Fibroblast of pulmonary artery (primary cell): ENCODE data around the gene SRL.
A peak's percentile ranks its signal among the peaks of the same experiment; 100 is the strongest.

Experiments
- DNase-seq: peaks from one replicate; pipeline ENCODE4 v3.0.0-alpha.2; 2010; ENCODE audit warnings: low read depth
- H3K4me3 ChIP-seq: replicated peaks from 2 replicates; pipeline ENCODE4 v1.5.1; 2011; ENCODE audit warnings: low read depth, mild to moderate bottlenecking, control low read depth, low read length, moderate library complexity
- TF ChIP-seq, protein P1 (sequence below): IDR thresholded peaks from 2 replicates; pipeline ENCODE4 v1.5.1; 2011; ENCODE audit warnings: mild to moderate bottlenecking, control low read depth, low read length, inconsistent platforms; ENCODE audit errors: missing control alignments

The SRL gene

DNA sequence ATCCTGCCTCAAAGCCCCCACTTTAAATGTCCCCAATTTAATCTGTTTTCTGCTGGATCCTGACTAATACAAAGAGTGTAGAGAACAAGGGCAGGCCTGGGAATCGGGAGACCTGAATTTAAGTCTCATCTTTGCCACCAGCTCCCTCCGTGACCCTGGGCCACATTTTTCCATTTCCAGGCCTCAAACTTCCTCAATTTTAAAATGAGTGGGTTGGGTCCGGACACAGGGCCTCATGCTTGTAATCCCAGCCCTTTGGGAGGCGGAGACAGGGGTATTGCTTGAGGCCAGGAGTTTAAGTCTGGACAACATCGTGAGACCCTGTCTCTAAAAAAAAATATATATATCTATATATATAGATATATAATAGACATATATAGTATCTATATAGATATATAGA, 61.4 kb downstream of the SRL start:
- DNase-seq = no peak
- TF ChIP-seq, protein P1, sequence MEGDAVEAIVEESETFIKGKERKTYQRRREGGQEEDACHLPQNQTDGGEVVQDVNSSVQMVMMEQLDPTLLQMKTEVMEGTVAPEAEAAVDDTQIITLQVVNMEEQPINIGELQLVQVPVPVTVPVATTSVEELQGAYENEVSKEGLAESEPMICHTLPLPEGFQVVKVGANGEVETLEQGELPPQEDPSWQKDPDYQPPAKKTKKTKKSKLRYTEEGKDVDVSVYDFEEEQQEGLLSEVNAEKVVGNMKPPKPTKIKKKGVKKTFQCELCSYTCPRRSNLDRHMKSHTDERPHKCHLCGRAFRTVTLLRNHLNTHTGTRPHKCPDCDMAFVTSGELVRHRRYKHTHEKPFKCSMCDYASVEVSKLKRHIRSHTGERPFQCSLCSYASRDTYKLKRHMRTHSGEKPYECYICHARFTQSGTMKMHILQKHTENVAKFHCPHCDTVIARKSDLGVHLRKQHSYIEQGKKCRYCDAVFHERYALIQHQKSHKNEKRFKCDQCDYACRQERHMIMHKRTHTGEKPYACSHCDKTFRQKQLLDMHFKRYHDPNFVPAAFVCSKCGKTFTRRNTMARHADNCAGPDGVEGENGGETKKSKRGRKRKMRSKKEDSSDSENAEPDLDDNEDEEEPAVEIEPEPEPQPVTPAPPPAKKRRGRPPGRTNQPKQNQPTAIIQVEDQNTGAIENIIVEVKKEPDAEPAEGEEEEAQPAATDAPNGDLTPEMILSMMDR = no peak
- no peak overlapping the region for H3K4me3 ChIP-seq

DNA sequence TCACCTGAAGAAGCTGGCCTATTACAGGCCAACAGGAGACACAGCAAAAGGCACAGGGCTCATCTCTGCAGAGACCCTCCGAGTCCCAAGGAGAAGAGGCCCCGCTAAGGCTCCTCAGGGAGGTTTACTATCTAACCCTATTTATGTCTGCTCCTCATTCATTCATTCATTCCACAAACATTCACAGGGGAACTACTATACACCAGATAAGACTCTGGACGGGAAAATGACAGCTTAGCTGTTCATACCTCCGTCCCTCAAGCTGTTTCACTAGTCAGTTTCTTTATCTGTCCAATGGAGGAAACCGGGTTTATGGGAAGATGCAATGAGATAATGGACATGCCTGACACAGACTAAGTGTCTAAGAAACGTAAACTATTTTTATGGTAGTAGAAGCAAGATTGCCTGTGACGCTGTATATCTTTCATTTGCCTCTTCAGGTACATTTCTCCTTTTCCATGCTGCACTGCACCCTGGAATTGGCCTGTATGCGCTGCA, 62.1 kb downstream of the SRL start:
- DNase-seq = no peak
- no peak overlapping the region for H3K4me3 ChIP-seq
- TF ChIP-seq, protein P1 = no peak

DNA sequence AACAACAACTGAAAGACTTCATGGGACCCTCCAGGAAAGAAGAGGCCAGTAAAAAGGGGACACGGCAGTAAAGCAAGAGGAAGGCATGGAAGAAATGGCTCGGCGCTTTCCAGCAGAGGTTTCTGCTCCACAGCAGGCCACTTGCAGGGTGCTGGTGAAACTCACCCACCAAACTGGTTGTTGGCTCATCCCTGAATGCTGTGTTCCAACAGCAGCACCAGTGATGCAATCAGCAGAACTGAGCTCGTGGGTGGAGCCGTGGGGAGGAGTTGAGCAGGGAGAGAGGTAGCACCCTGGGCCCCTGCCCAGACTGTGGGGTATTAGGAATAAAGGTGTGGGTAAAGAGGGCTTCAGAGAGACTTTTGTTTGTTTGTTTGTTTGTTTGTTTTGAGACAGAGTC, 62.9 kb downstream of the SRL start:
- no peak overlapping the region for H3K4me3 ChIP-seq
- DNase-seq = peak; percentile 62
- TF ChIP-seq, protein P1 = no peak

DNA sequence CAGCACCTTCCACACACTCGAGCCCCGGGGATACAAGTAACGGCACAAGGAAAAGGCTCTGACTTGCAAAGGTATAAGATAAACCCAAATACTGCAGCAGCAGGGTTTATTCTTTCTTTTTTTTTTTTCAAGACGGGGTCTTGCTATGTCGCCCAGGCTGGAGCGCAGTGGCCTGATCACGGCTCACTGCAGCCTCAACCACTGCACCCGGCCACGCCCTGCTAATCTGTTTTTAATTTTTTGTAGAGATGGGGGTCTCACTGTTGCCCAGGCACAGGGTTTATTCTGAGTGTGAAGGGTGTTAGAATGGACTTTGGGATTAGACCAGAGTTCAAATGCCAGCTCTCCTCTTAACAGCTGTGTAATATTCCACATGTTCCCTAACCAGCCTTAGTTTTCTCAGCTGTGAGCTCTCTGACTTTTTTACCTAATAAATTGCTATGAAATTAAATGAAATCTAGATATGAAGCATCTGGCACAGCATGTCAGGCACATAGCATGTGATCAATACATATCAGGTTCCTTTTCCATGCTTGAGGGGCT, 63.3 kb downstream of the SRL start:
- H3K4me3 ChIP-seq = no peak overlapping the region
- TF ChIP-seq, protein P1 = no peak
- no peak for DNase-seq

DNA sequence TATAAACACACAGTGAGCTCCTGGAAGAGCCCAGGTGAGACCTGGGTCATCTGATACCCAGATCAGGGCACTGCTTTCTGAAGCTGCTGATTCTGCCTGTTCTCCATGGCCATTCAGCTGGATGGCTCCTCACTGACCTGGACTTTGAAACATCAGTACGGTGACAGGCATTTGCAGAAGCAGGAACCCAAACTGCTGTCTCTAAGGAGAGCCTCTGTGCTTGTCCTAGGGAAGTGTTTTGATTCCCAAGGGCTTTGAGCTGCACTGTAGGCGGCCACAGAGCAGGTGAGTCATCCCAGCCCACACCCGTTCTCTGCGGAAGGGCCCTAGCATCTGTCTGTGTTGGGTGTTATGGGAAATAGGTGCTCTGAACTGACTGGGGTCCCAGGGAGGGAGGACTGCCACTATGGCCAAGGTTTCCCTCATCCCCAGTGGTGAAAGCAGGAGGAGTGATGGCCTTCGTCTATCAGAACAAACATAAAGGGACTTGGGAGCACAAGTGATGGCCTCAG, 64.9 kb downstream of the SRL start:
- H3K4me3 ChIP-seq = no peak overlapping the region
- TF ChIP-seq, protein P1 = no peak
- DNase-seq = peak; percentile 38

DNA sequence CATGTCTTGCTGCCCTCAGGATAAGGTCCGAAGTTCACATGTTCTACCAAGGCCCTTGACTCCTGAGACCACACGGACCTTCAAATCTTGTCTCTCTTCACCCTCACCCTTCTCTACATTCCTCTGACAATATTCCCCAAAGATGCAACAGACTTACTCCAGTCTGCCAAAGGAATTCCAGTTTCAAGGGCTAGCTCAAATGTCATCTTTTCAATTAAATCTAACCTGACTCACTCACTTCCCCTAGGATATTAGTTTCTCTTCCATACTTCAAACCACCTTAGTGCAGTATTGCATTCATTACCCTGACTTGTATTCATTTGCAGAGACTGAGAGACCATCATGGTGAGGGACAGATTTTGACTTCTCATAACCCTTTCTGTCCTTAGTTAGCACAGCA, 66.0 kb downstream of the SRL start:
- H3K4me3 ChIP-seq = no peak overlapping the region
- TF ChIP-seq, protein P1 = no peak
- no peak for DNase-seq

DNA sequence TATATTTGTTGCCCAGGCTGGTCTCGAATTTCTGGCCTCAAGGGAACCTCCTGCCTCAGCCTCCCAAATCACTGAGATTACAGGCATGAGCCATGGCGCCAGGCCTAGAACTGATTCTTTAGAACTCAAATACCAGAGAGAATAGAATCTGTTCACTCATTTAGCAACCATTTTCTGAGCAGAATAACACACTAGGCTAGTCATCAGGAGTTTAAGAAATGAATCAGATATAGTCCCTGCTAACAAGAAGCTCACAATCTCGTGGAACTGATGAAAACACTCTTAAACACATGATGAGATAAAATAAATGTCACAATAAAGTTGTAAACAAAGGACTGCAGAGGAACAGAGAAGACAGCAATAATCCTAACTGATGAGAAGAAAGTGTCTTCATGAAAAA, 69.8 kb downstream of the SRL start:
- no peak overlapping the region for H3K4me3 ChIP-seq
- DNase-seq = peak; percentile 36
- TF ChIP-seq, protein P1 = no peak
